Measurements from ENCODE around the gene SYCE3. TPM values are rescaled to one million over a fixed set of nuclear protein-coding genes. Genes with fewer than 3 reads are reported as not detected.

SYCE3 gene
- total and polyA plus RNA-seq, 9 of the 15 experiments (the other 6 are each of a cell fraction or from before 2014, with no cell fraction given) = 0.56 TPM; not detected in 8

DNA sequence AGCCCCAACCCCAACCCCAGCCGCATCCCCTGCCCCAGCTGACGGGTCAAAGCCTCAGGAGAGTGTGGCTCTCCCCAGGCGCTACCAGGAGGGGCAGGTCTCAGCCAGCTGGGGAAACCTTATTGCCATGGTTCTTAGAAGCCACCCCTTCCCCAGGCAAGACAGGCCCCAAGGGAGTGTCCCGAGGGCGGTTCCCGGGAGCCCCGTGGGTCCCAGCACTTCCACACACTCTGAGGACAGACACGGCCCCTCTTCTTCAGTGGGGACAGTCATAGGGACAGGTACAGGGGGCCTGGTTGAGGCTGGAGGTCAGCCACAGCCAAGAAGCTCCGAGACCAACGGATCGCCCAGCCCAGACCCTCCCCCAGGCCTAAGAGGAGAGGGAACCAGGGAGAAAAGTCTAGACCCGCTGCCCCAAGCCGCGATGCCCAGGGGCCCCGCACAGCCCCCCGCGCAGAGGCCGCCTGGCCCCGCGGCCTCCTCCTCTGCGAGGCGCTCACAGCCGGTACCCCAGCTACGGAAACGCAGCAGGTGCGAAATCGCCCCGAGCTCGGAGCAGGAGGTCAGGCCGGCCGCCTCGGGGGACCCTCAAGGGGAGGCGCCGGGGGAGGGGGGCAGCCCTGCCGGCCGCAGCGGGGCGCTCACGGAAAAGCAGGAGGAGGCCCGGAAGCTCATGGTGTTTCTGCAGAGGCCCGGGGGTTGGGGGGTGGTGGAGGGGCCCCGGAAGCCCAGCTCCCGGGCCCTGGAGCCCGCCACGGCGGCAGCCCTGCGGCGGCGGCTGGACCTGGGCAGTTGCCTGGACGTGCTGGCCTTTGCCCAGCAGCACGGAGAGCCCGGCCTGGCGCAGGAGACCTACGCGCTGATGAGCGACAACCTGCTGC, 14.4 kb downstream of the SYCE3 start:
- no peaks in the 10 kb centered on the region for H3K9me1 ChIP-seq (ENCODE audit: control insufficient read depth, insufficient read depth, low read length)
- H3K36me3 ChIP-seq (ENCODE audit: control insufficient read depth, insufficient read depth, low read length) = no peaks in the 10 kb centered on the region
- no TSS peak for BruUV-seq (replicated peaks)
- WGBS (ENCODE audit: insufficient coverage, low coverage, missing lambda C conversion rate) = 86% methylated on average over 5 of the region's 56 CpGs
- peaks cover 0 to 38% of the 10 kb centered on the region in 2 experiments; a peak in 3 of 5 replicates for H3K4me1 ChIP-seq (replicated peaks in 1 of 2; ENCODE audit: control insufficient read depth in 2 of 2, insufficient read depth in 2 of 2, low read length in 2 of 2)
- no peaks in the 10 kb centered on the region for H3K79me2 ChIP-seq (ENCODE audit: control insufficient read depth, insufficient read depth, low read length)
- no peak for TF ChIP-seq NR3C1 (CRISPR knock-in tag; IDR thresholded peaks at IDR 0.05)
- peak; percentile 97 for TF ChIP-seq ZBTB33 (CRISPR knock-in tag; IDR thresholded peaks at IDR 0.05)
- TF ChIP-seq ZNF696 (CRISPR knock-in tag; conservative IDR thresholded peaks at IDR 0.05) = no peak
- no peak for DNase-seq (ENCODE audit: extremely low read depth in 1 of 4, low spot score in 3 of 4)
- H3K27me3 ChIP-seq (ENCODE audit: control insufficient read depth in 2 of 2, insufficient read depth in 2 of 2, low read length in 2 of 2) = peaks cover 0 to 11% of the 10 kb centered on the region in 2 experiments; a peak in 1 of 5 replicates
- intact Hi-C loops (cut with micrococcal nuclease) = no loop called here
- ATAC-seq = no peak
- no peak overlapping the region for H2AFZ ChIP-seq (ENCODE audit: low read depth, low read length)
- H4K20me1 ChIP-seq (replicated peaks; ENCODE audit: control insufficient read depth, insufficient read depth, low read length) = no peaks in the 10 kb centered on the region
- no peak overlapping the region for H3K4me2 ChIP-seq (ENCODE audit: insufficient read depth, low read length)
- POLR2A ChIA-PET = interaction anchor here (0.5 kb wide), 1 partner anchor 15 kb away, joined by 3 read pairs; no protein-coding TSS in a partner anchor
- H3K9me3 ChIP-seq (replicated peaks; ENCODE audit: control insufficient read depth, insufficient read depth, low read depth, low read length) = no peaks in the 10 kb centered on the region
- H3K27ac ChIP-seq (ENCODE audit: extremely low read depth, low read depth, low read length) = no peak overlapping the region
- no peak overlapping the region for H3K9ac ChIP-seq (ENCODE audit: insufficient read depth in 1 of 2, low read depth in 2 of 2, low read length in 2 of 2)
- no peak overlapping the region for H3K4me3 ChIP-seq
- no peak for FAIRE-seq
- in situ Hi-C loops (cut with MboI) = no loop called here
- CTCF ChIA-PET (ENCODE audit: low intra/inter-chr PET ratio) = no interaction called here

Data from K562 (cell line).